Parathyroid adenoma (tissue), 2 donors: ENCODE data around the gene RCVRN.

Experiments used
- H2AFZ ChIP-seq: fragments of 300-600 bp; sonication (generic); one replicate; pipeline ENCODE4 v1.7.0; 2017; ENCODE audit warnings: antibody characterized with exemption, mild to moderate bottlenecking
- H3K27ac ChIP-seq: fragments of 300-600 bp; sonication (generic); one replicate; pipeline ENCODE4 v1.7.0; 2017
- H3K27me3 ChIP-seq: fragments of 300-600 bp; sonication (generic); one replicate; pipeline ENCODE4 v1.7.0; 2017; ENCODE audit warnings: low read length; ENCODE audit not compliant: control insufficient read depth, insufficient read depth
- H3K36me3 ChIP-seq: fragments of 300-600 bp; sonication (generic); one replicate; pipeline ENCODE4 v1.7.0; 2017; ENCODE audit warnings: low read length; ENCODE audit not compliant: control insufficient read depth, insufficient read depth
- H3K4me1 ChIP-seq: fragments of 300-600 bp; sonication (generic); one replicate; pipeline ENCODE4 v1.7.0; 2017; ENCODE audit warnings: control low read depth
- H3K4me2 ChIP-seq: fragments of 300-600 bp; sonication (generic); one replicate; pipeline ENCODE4 v1.7.0; 2017; ENCODE audit warnings: low read length
- H3K4me3 ChIP-seq: fragments of 300-600 bp; sonication (generic); one replicate; pipeline ENCODE4 v1.7.0; 2017; ENCODE audit warnings: low read depth, low read length
- H3K79me2 ChIP-seq: fragments of 300-600 bp; sonication (generic); one replicate; pipeline ENCODE4 v1.7.0; 2017; ENCODE audit warnings: control low read depth
- H3K9ac ChIP-seq: fragments of 300-600 bp; sonication (generic); one replicate; pipeline ENCODE4 v1.7.0; 2017; ENCODE audit warnings: mild to moderate bottlenecking
- H3K9me3 ChIP-seq: fragments of 300-600 bp; sonication (generic); one replicate; pipeline ENCODE4 v1.7.0; 2017; ENCODE audit warnings: low read length; ENCODE audit not compliant: control insufficient read depth
- CTCF ChIP-seq: fragments of 300-600 bp; sonication (generic); IDR thresholded peaks from one replicate; pipeline ENCODE4 v1.7.0; 2017; ENCODE audit warnings: antibody characterized with exemption, mild to moderate bottlenecking
- donor health status: primary hyperparathyroidism.

Gene RCVRN

GRCh38 chr17:9918804-9919352 lies 13.8 kb upstream of the RCVRN start:
- Histone ChIP-seq H3K79me2 (no peaks in the 10 kb centered on the region), H2AFZ (no peak overlapping the region), H3K27me3 (no peaks in the 10 kb centered on the region), H3K4me2 (no peak overlapping the region), H3K4me1 (no peaks in the 10 kb centered on the region), H3K4me3 (no peak overlapping the region), H3K9ac (no peak overlapping the region), H3K9me3 (no peaks in the 10 kb centered on the region), H3K36me3 (no peaks in the 10 kb centered on the region), H3K27ac (no peak overlapping the region)
- TF ChIP-seq CTCF = no peak

GRCh38 chr17:9918352-9918751 lies 13.3 kb upstream of the RCVRN start:
- Histone ChIP-seq H3K27me3 (no peaks in the 10 kb centered on the region), H3K4me2 (no peak overlapping the region), H3K9ac (no peak overlapping the region), H2AFZ (no peak overlapping the region), H3K9me3 (no peaks in the 10 kb centered on the region), H3K36me3 (no peaks in the 10 kb centered on the region), H3K4me1 (no peaks in the 10 kb centered on the region), H3K79me2 (no peaks in the 10 kb centered on the region), H3K4me3 (no peak overlapping the region), H3K27ac (no peak overlapping the region)
- no peak for TF ChIP-seq CTCF

GRCh38 chr17:9917801-9918200 lies 12.7 kb upstream of the RCVRN start:
- no peak overlapping the region for H3K4me2 ChIP-seq
- H3K36me3 ChIP-seq = no peaks in the 10 kb centered on the region
- H3K79me2 ChIP-seq = no peaks in the 10 kb centered on the region
- H3K4me3 ChIP-seq = no peak overlapping the region
- H3K27ac ChIP-seq = no peak overlapping the region
- no peaks in the 10 kb centered on the region for H3K27me3 ChIP-seq
- no peaks in the 10 kb centered on the region for H3K9me3 ChIP-seq
- H3K9ac ChIP-seq = no peak overlapping the region
- no peak overlapping the region for H2AFZ ChIP-seq
- no peaks in the 10 kb centered on the region for H3K4me1 ChIP-seq
- TF ChIP-seq CTCF = no peak

GRCh38 chr17:9917131-9917530 lies 12.1 kb upstream of the RCVRN start:
- no peak for TF ChIP-seq CTCF
- Histone ChIP-seq H3K9me3 (no peaks in the 10 kb centered on the region), H3K36me3 (no peaks in the 10 kb centered on the region), H3K4me3 (no peak overlapping the region), H3K79me2 (no peaks in the 10 kb centered on the region), H3K9ac (no peak overlapping the region), H2AFZ (no peak overlapping the region), H3K4me2 (no peak overlapping the region), H3K4me1 (no peaks in the 10 kb centered on the region), H3K27ac (no peak overlapping the region), H3K27me3 (no peaks in the 10 kb centered on the region)

GRCh38 chr17:9916108-9916507 lies 11.0 kb upstream of the RCVRN start:
- no peak overlapping the region for H3K4me3 ChIP-seq
- no peaks in the 10 kb centered on the region for H3K4me1 ChIP-seq
- H3K27me3 ChIP-seq = no peaks in the 10 kb centered on the region
- H3K9me3 ChIP-seq = no peaks in the 10 kb centered on the region
- H3K36me3 ChIP-seq = no peaks in the 10 kb centered on the region
- no peak overlapping the region for H2AFZ ChIP-seq
- no peak overlapping the region for H3K9ac ChIP-seq
- no peak overlapping the region for H3K27ac ChIP-seq
- TF ChIP-seq CTCF = no peak
- H3K79me2 ChIP-seq = no peaks in the 10 kb centered on the region
- no peak overlapping the region for H3K4me2 ChIP-seq
